Neural crest cell (in vitro differentiated cells): ENCODE results near the gene SIRPA. TPM values are rescaled to one million over a fixed set of nuclear protein-coding genes. Genes with fewer than 3 reads are reported as not detected.

ENCODE experiments used
- DNase-seq: peaks from one replicate; pipeline ENCODE4 v3.0.0; 2021; ENCODE audit warnings: low read depth, mixed read lengths, low spot score
- H3K27ac Mint-ChIP-seq: one replicate; pipeline ENCODE4 v1.8.0; 2021; ENCODE audit warnings: mild to moderate bottlenecking, mixed read lengths; ENCODE audit not compliant: unreplicated experiment
- H3K27me3 Mint-ChIP-seq: 2 replicates; pipeline ENCODE4 v1.8.0; 2021; ENCODE audit warnings: low read depth, mild to moderate bottlenecking, mixed read lengths
- H3K36me3 Mint-ChIP-seq: 2 replicates; pipeline ENCODE4 v1.8.0; 2021; ENCODE audit warnings: low read depth, mild to moderate bottlenecking, mixed read lengths
- H3K4me1 Mint-ChIP-seq: 2 replicates; pipeline ENCODE4 v1.8.0; 2021; ENCODE audit warnings: mixed read lengths
- H3K4me3 Mint-ChIP-seq: one replicate; pipeline ENCODE4 v1.8.0; 2021; ENCODE audit warnings: mild to moderate bottlenecking, mixed read lengths
- H3K9me3 Mint-ChIP-seq: 2 replicates; pipeline ENCODE4 v1.8.0; 2021; ENCODE audit warnings: mixed read lengths
- CTCF ChIP-seq: fragments of 200-600 bp; sonication (generic); conservative IDR thresholded peaks from 2 replicates; pipeline ENCODE4 v1.5.0; 2021; ENCODE audit warnings: antibody characterized with exemption, mild to moderate bottlenecking
- total RNA-seq: library from RNA; stranded (reverse); gene quantifications from 2 replicates; pipeline ENCODE4 v1.2.1, GENCODE V29; 2021

Gene SIRPA
- total RNA-seq, 1 donor from 2014 or later = 10.2 TPM

GRCh38 chr20:1877609-1878200 lies 17.5 kb upstream of the SIRPA start:
- no peak overlapping the region for H3K27ac Mint-ChIP-seq

GRCh38 chr20:1879369-1879768 lies 15.8 kb upstream of the SIRPA start:
- no peak overlapping the region for H3K4me3 Mint-ChIP-seq
- DNase-seq = no peak
- H3K4me1 Mint-ChIP-seq = peaks cover 50% of the 10 kb centered on the region
- TF ChIP-seq CTCF = no peak
- peaks cover 4% of the 10 kb centered on the region for H3K27me3 Mint-ChIP-seq
- H3K36me3 Mint-ChIP-seq = no peaks in the 10 kb centered on the region
- H3K9me3 Mint-ChIP-seq = no peaks in the 10 kb centered on the region
- peak overlapping the region; percentile 21 for H3K27ac Mint-ChIP-seq

More at GRCh38 chr20:1877609-1878200, 17.5 kb upstream of the SIRPA start:
- DNase-seq = no peak
- Mint-ChIP-seq H3K27me3 (no peaks in the 10 kb centered on the region), H3K4me3 (no peak overlapping the region), H3K4me1 (peaks cover 42% of the 10 kb centered on the region), H3K9me3 (no peaks in the 10 kb centered on the region), H3K36me3 (no peaks in the 10 kb centered on the region)
- TF ChIP-seq CTCF = no peak

- Mint-ChIP-seq H3K4me1 (peaks cover 45% of the 10 kb centered on the region), H3K36me3 (no peaks in the 10 kb centered on the region), H3K27ac (no peak overlapping the region), H3K4me3 (no peak overlapping the region), H3K9me3 (no peaks in the 10 kb centered on the region), H3K27me3 (peaks cover 4% of the 10 kb centered on the region)
- no peak for DNase-seq
- no peak for TF ChIP-seq CTCF
These were observed 15.3 kb upstream of the SIRPA start for GRCh38 chr20:1879934-1880333.

- no peak overlapping the region for H3K4me3 Mint-ChIP-seq
- H3K27ac Mint-ChIP-seq = peak overlapping the region; percentile 5
These were observed 14.5 kb upstream of the SIRPA start for GRCh38 chr20:1880529-1881239.

GRCh38 chr20:1881240-1881835 lies 13.9 kb upstream of the SIRPA start:
- Mint-ChIP-seq H3K4me3 (no peak overlapping the region), H3K4me1 (peaks cover 36% of the 10 kb centered on the region), H3K9me3 (no peaks in the 10 kb centered on the region), H3K27me3 (peaks cover 4% of the 10 kb centered on the region), H3K27ac (no peak overlapping the region), H3K36me3 (no peaks in the 10 kb centered on the region)
- DNase-seq = no peak
- no peak for TF ChIP-seq CTCF

More at GRCh38 chr20:1880529-1881239, 14.5 kb upstream of the SIRPA start:
- no peak for TF ChIP-seq CTCF
- Mint-ChIP-seq H3K36me3 (no peaks in the 10 kb centered on the region), H3K9me3 (no peaks in the 10 kb centered on the region), H3K27me3 (peaks cover 4% of the 10 kb centered on the region), H3K4me1 (peaks cover 37% of the 10 kb centered on the region)
- DNase-seq = no peak
